BJ (cell line): ENCODE results near the gene NRK. TPM values are rescaled to one million over a fixed set of nuclear protein-coding genes. Genes with fewer than 3 reads are reported as not detected.
"Not testable (repeated sequence)": the region's sequence is repeated elsewhere in the genome, so short reads cannot be mapped to it uniquely, and the experiment has no call there.

Source experiments
- CTCF ChIA-PET: fragments of 350-600 bp; formaldehyde crosslinking; extraction: SDS; loops from one replicate; lab custom pipeline; 2021; ENCODE audit warnings: antibody characterized with exemption, inconsistent platforms; lab: Yijun Ruan, JAX
- POLR2A ChIA-PET: fragments of 300-600 bp; sonication (Branson Sonifier 250); formaldehyde crosslinking; extraction: SDS; loops from one replicate; lab custom pipeline; 2021; ENCODE audit warnings: antibody characterized with exemption; lab: Charles Lee
- DNase-seq: peaks from one replicate; pipeline ENCODE4 v3.0.0-alpha.2; 2011; ENCODE audit warnings: low read depth
- H3K27me3 ChIP-seq: 2 replicates; pipeline ENCODE4 v1.6.0; 2011; ENCODE audit warnings: low read length; ENCODE audit not compliant: control insufficient read depth, insufficient read depth
- H3K36me3 ChIP-seq: 2 replicates; pipeline ENCODE4 v1.5.1; 2011; ENCODE audit warnings: low read length; ENCODE audit not compliant: control insufficient read depth, insufficient read depth
- H3K4me3 ChIP-seq: 2 replicates; pipeline ENCODE4 v1.5.1; 2011; ENCODE audit warnings: low read depth, mild to moderate bottlenecking, control low read depth, low read length
- CTCF ChIP-seq: IDR thresholded peaks from 2 replicates; pipeline ENCODE4 v1.5.1; 2011; ENCODE audit warnings: low read depth, mild to moderate bottlenecking, control low read depth, inconsistent platforms, low read length, moderate library complexity; ENCODE audit not compliant: insufficient read depth
- polyA plus RNA-seq: library from polyadenylated mRNA; depleted of rRNA; stranded (reverse); fragments of >200 nt; gene quantifications from 2 replicates; pipeline ENCODE4 v1.2.3, GENCODE V29; 2011

NRK gene
- polyA plus RNA-seq, 1 experiment, result 0.16 TPM

- Histone ChIP-seq H3K27me3 (no peaks in the 10 kb centered on the region), H3K4me3 (no peak overlapping the region), H3K36me3 (no peaks in the 10 kb centered on the region)
- DNase-seq, result no peak
- TF ChIP-seq CTCF, result no peak
- POLR2A ChIA-PET, result no interaction called here
- CTCF ChIA-PET, result no interaction called here
Measured at GRCh38 chrX:105969487-105969886, 147.1 kb downstream of the NRK start.

GRCh38 chrX:105972690-105973386 is 150.5 kb downstream of the NRK start:
- H3K27me3 ChIP-seq, result no peaks in the 10 kb centered on the region
- no peak for DNase-seq
- TF ChIP-seq CTCF, result no peak
- CTCF ChIA-PET, result no interaction called here
- POLR2A ChIA-PET, result no interaction called here
- H3K36me3 ChIP-seq, result no peaks in the 10 kb centered on the region
- no peak overlapping the region for H3K4me3 ChIP-seq

- H3K27me3 ChIP-seq, result no peaks in the 10 kb centered on the region
- ChIA-PET POLR2A (no interaction called here), CTCF (no interaction called here)
- H3K4me3 ChIP-seq, result no peak overlapping the region
- TF ChIP-seq CTCF, result no peak
- H3K36me3 ChIP-seq, result no peaks in the 10 kb centered on the region
- no peak for DNase-seq
Measured at GRCh38 chrX:105973387-105973739, 151.0 kb downstream of the NRK start.

DNA sequence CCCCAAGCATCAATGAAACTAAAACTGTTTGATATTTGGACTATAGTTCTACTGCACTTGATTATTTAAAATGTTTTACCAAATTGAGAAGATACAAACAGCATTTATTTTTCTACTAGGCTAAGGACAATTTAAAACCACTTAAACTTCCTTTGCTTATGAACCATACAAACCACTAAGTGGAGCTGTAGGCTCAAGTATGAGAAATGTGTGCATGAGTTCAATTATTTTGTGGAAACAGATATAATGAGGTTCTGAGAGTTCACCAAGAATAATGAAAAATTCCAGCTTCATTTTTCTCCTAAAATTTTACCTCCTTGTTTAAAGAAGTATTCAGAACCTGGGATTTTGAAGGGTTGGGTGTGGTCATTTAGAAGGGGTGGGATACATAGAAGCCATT is 153.0 kb downstream of the NRK start:
- TF ChIP-seq CTCF, result no peak
- Histone ChIP-seq H3K4me3 (no peak overlapping the region), H3K36me3 (no peaks in the 10 kb centered on the region), H3K27me3 (no peaks in the 10 kb centered on the region)
- ChIA-PET CTCF (no interaction called here), POLR2A (no interaction called here)
- DNase-seq, result no peak

DNA sequence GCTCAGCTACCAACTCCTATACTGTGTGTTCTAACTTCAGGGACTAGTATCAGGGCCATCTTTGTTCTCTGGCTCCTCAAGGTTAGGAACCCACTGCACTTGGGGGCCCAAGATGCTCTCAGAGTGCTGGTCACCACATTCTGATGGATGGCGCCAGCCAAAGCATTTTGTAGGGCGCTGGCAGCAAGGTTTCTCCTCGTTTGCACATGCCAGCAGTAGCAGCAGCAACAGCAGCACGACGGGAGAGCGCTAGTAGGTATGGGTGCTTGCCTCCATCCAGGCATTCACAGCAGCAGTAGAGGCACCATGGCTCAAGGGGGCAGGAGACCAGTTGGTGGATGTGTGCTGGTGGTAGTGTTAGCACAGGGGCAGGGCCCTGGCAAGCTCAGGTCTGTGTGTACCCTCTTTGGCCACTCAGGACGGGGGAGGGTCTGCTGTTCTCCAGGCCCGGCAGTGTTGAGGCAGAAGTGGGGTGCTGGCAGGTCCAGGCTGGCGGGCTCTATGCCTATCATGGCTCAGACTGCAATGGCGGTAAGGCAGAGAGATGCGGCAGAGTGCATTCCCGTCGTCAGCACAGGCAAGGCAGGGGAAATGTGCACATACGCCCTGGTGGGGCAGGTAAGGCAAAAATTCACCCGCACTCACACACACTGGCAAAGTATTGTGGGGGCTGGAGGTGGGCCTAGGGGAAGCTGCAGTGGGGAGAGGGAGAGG is 159.6 kb downstream of the NRK start:
- H3K36me3 ChIP-seq, result no peaks in the 10 kb centered on the region
- no peak for TF ChIP-seq CTCF
- DNase-seq, result no peak
- H3K27me3 ChIP-seq, result no peaks in the 10 kb centered on the region
- H3K4me3 ChIP-seq, result no peak overlapping the region
- ChIA-PET CTCF (no interaction called here), POLR2A (no interaction called here)

- H3K36me3 ChIP-seq, H3K27me3 ChIP-seq, POLR2A ChIA-PET, DNase-seq, CTCF ChIA-PET, H3K4me3 ChIP-seq: not testable (repeated sequence)
Measured at GRCh38 chrX:105988487-105988886, 166.1 kb downstream of the NRK start.
